HepG2 (cell line): ENCODE measurements around the gene MCAM. TPM values are rescaled to one million over a fixed set of nuclear protein-coding genes. Genes with fewer than 3 reads are reported as not detected.
A peak's percentile ranks its signal among the peaks of the same experiment; 100 is the strongest.

Experiments
- ATAC-seq: fragments of 200-7000 bp; cut with Tn5 transposase; 3 replicates; pipeline ENCODE4 v1.9.1; 2020; ENCODE audit warnings: mild to moderate bottlenecking, moderate library complexity
- BruUV-seq: library from RNA; stranded (reverse); fragments of 400-500 nt; replicated peaks from 2 replicates; lab custom pipeline; 2021; lab: Mats Ljungman, UMichigan
- CTCF ChIA-PET: fragments of 300-600 bp; formaldehyde crosslinking; extraction: SDS; loops from one replicate; lab custom pipeline; 2021; ENCODE audit warnings: low total read pairs, inconsistent platforms, low intra/inter-chr PET ratio; lab: Yijun Ruan, JAX
- POLR2A ChIA-PET: fragments of 350-600 bp; sonication (Branson Sonifier 250); formaldehyde crosslinking; loops from one replicate; lab custom pipeline; 2020; ENCODE audit warnings: antibody characterized with exemption, inconsistent platforms; lab: Yijun Ruan, JAX
- DNase-seq: peaks from one replicate; pipeline ENCODE4 v3.0.0-alpha.2; 2015; ENCODE audit warnings: low spot score
- FAIRE-seq: peaks from 3 replicates; lab custom pipeline; 2011; peaks lifted over from hg19 to GRCh38; lab: Jason Lieb, UNC
- H2AFZ ChIP-seq: one replicate; pipeline ENCODE4 v1.6.1; 2011; ENCODE audit warnings: low read length, inconsistent platforms
- H3K27ac ChIP-seq: fragments of 300-600 bp; 3 replicates; pipeline ENCODE4 v1.8.0; 2011; ENCODE audit warnings: mixed run types, mild to moderate bottlenecking, mixed read lengths, low read length, inconsistent platforms; ENCODE audit not compliant: insufficient read depth; ENCODE audit errors: extremely low read length
- H3K27me3 ChIP-seq, 2 experiments: fragments of 200-600 bp in 1 of 2; 2 replicates in 1 of 2; 3 replicates in 1 of 2; pipeline versions ENCODE4 v1.6.0 to v1.8.0; 2011; ENCODE audit warnings: low read length in 2 of 2, mild to moderate bottlenecking in 2 of 2, moderate library complexity in 2 of 2, inconsistent platforms in 1 of 2; ENCODE audit not compliant: insufficient read depth in 2 of 2, control insufficient read depth in 1 of 2
- H3K36me3 ChIP-seq, 2 experiments: fragments of 200-600 bp in 1 of 2; replicated peaks in 1 of 2; 2 replicates in 1 of 2; 3 replicates in 1 of 2; pipeline versions ENCODE4 v1.5.1 to v1.8.0; 2011; ENCODE audit warnings: low read length in 2 of 2, inconsistent platforms in 1 of 2; ENCODE audit not compliant: insufficient read depth in 2 of 2, control insufficient read depth in 1 of 2
- H3K4me1 ChIP-seq: 2 replicates; pipeline ENCODE4 v1.5.1; 2012; ENCODE audit warnings: low read length, inconsistent platforms; ENCODE audit not compliant: insufficient read depth
- H3K4me2 ChIP-seq: 2 replicates; pipeline ENCODE4 v1.6.0; 2011; ENCODE audit warnings: low read depth, low read length, inconsistent platforms
- H3K4me3 ChIP-seq, 3 experiments: fragments of 200-600 bp in 1 of 3; sonication (generic), shearing (Covaris generic) in 1 of 3; replicated peaks in 1 of 3; 2 replicates each; pipeline ENCODE4 v1.5.1; 2011 to 2016; ENCODE audit warnings: low read length in 3 of 3, inconsistent platforms in 2 of 3, low read depth in 2 of 3, mild to moderate bottlenecking in 2 of 3, control low read depth in 1 of 3, mixed read lengths in 1 of 3; ENCODE audit not compliant: insufficient read depth in 1 of 3
- H3K79me2 ChIP-seq: one replicate; pipeline ENCODE4 v1.6.1; 2011; ENCODE audit warnings: low read length, inconsistent platforms; ENCODE audit not compliant: insufficient read depth
- H3K9ac ChIP-seq: 2 replicates; pipeline ENCODE4 v1.6.0; 2011; ENCODE audit warnings: mild to moderate bottlenecking, low read depth, low read length, inconsistent platforms; ENCODE audit not compliant: insufficient read depth
- H3K9me3 ChIP-seq: 2 replicates; pipeline ENCODE4 v1.5.1; 2012; ENCODE audit warnings: mild to moderate bottlenecking, low read length
- H4K20me1 ChIP-seq: 2 replicates; pipeline ENCODE4 v1.6.0; 2011; ENCODE audit warnings: inconsistent platforms, mild to moderate bottlenecking, low read length, moderate library complexity; ENCODE audit not compliant: insufficient read depth
- HNRNPL ChIP-seq: fragments of 200-400 bp; formaldehyde crosslinking; IDR thresholded peaks from 2 replicates; pipeline ENCODE4 v1.6.1; 2017; ENCODE audit warnings: mild to moderate bottlenecking, low read depth, low read length
- XRCC5 ChIP-seq: fragments of 200-400 bp; formaldehyde crosslinking; optimal IDR thresholded peaks from 2 replicates; pipeline ENCODE3; 2017; ENCODE audit warnings: mild to moderate bottlenecking, low read length
- ZBTB3 ChIP-seq: sonication (generic); formaldehyde crosslinking; IDR thresholded peaks from 2 replicates; pipeline ENCODE4 v1.4.0; 2020; ENCODE audit warnings: low read depth, mild to moderate bottlenecking, moderate library complexity, missing genetic modification reagents, borderline replicate concordance
- ZNF572 ChIP-seq: sonication (generic); formaldehyde crosslinking; IDR thresholded peaks from 2 replicates; pipeline ENCODE4 v1.5.1; 2020; ENCODE audit warnings: mild to moderate bottlenecking, missing genetic modification reagents
- WGBS: methylation state at CpG from one replicate; pipeline ENCODE4 v1.1.6; 2017; ENCODE audit warnings: low lambda C conversion rate; 5-methylcytosine and 5-hydroxymethylcytosine counted together
- in situ Hi-C: cut with HindIII; loops from 2 replicates; pipeline ENCODE4 v1.10.0; 2017; ENCODE audit warnings: low pct_unique_long_range_greater_than_20kb; ENCODE audit not compliant: extremely low pct_ligation_motif_present
- intact Hi-C: fragments of 100-400 bp; cut with micrococcal nuclease; formaldehyde crosslinking; loops from one replicate; pipeline ENCODE4 v1.10.0; 2022; ENCODE audit not compliant: unreplicated experiment
- polyA plus RNA-seq, 8 experiments: library from polyadenylated mRNA; depleted of rRNA in 3 of 8; stranded (reverse) in 7 of 8; unstranded in 1 of 8; fragments of >200 nt; fragmentation: Illumina TruSeq in 4 of 8; extraction: Trizol in 4 of 8; gene quantifications; 2 replicates each; pipeline versions ENCODE4 v1.2.1 to v1.2.3, GENCODE V29; 2011 to 2016; ENCODE audit warnings: low read depth in 4 of 8, missing spikeins in 1 of 8, mixed read lengths in 1 of 8; ENCODE audit not compliant: insufficient read depth in 1 of 8
- total RNA-seq, 5 experiments: library from RNA; depleted of rRNA; stranded (reverse); fragments of >200 nt; fragmentation: Illumina TruSeq; extraction: Trizol; gene quantifications; 2 replicates each; pipeline ENCODE4 v1.2.3, GENCODE V29; 2016; ENCODE audit warnings: low read depth in 1 of 5
- TF ChIP-seq, protein P1 (sequence below): sonication (generic); formaldehyde crosslinking; conservative IDR thresholded peaks from 2 replicates; pipeline ENCODE4 v1.5.0; 2020; ENCODE audit warnings: missing genetic modification reagents

Gene MCAM
- total and polyA plus RNA-seq, 2 of the 13 experiments (the other 11 are each of a cell fraction or from before 2014, with no cell fraction given): 12.1 to 15.2 TPM

- in situ Hi-C loops: no loop called here
- peaks cover 32% of the 10 kb centered on the region for H3K4me1 ChIP-seq
- no peaks in the 10 kb centered on the region for H3K79me2 ChIP-seq
- H3K27ac ChIP-seq: no peak overlapping the region
- H3K27me3 ChIP-seq: peaks cover 2 to 56% of the 10 kb centered on the region in 2 experiments; a peak in 4 of 5 replicates
- WGBS: 83% methylated on average over 3 of the region's 14 CpGs
- TF ChIP-seq ZBTB3 (CRISPR knock-in tag) (no peak), XRCC5 (no peak), HNRNPL (0 out of 2 replicates have a peak, but pooled peaks have one; percentile 22)
- no peak overlapping the region for H3K4me2 ChIP-seq
- H3K4me3 ChIP-seq: no peak overlapping the region
- BruUV-seq: no TSS peak
- no peaks in the 10 kb centered on the region for H3K36me3 ChIP-seq
- no peak overlapping the region for H3K9ac ChIP-seq
- no peaks in the 10 kb centered on the region for H3K9me3 ChIP-seq
- FAIRE-seq (no peak), DNase-seq (no peak), ATAC-seq (no peak)
- no peak overlapping the region for H2AFZ ChIP-seq
- ChIA-PET POLR2A (interaction anchor here (1.1 kb wide), 1 partner anchor 32 kb away, joined by 3 read pairs; no protein-coding TSS in a partner anchor), CTCF (no interaction called here)
- intact Hi-C loops: no loop called here
- no peaks in the 10 kb centered on the region for H4K20me1 ChIP-seq
Measured at GRCh38 chr11:119344291-119345010, 27.5 kb upstream of the MCAM start.

GRCh38 chr11:119343726-119344125 is 26.8 kb upstream of the MCAM start:
- CTCF ChIA-PET: no interaction called here
- Histone ChIP-seq H3K9me3 (no peaks in the 10 kb centered on the region), H3K4me2 (no peak overlapping the region), H3K79me2 (no peaks in the 10 kb centered on the region), H4K20me1 (no peaks in the 10 kb centered on the region), H2AFZ (no peak overlapping the region), H3K36me3 (no peaks in the 10 kb centered on the region), H3K4me3 (no peak overlapping the region), H3K27ac (no peak overlapping the region), H3K9ac (no peak overlapping the region), H3K27me3 (peaks cover 2 to 56% of the 10 kb centered on the region in 2 experiments; a peak in 4 of 5 replicates), H3K4me1 (peaks cover 33% of the 10 kb centered on the region)
- in situ Hi-C loops: no loop called here
- TF ChIP-seq, protein P1, sequence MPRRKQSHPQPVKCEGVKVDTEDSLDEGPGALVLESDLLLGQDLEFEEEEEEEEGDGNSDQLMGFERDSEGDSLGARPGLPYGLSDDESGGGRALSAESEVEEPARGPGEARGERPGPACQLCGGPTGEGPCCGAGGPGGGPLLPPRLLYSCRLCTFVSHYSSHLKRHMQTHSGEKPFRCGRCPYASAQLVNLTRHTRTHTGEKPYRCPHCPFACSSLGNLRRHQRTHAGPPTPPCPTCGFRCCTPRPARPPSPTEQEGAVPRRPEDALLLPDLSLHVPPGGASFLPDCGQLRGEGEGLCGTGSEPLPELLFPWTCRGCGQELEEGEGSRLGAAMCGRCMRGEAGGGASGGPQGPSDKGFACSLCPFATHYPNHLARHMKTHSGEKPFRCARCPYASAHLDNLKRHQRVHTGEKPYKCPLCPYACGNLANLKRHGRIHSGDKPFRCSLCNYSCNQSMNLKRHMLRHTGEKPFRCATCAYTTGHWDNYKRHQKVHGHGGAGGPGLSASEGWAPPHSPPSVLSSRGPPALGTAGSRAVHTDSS (CRISPR knock-in tag): no peak
- TF ChIP-seq ZNF572 (CRISPR knock-in tag): no peak
- BruUV-seq: no TSS peak
- DNase-seq (no peak), FAIRE-seq (no peak), ATAC-seq (no peak)
- POLR2A ChIA-PET: interaction anchor here (1.8 kb wide), 1 partner anchor 25 kb away, joined by 4 read pairs; no protein-coding TSS in a partner anchor
- intact Hi-C loops: no loop called here
- WGBS: 50% methylated on average over 7 of the region's 7 CpGs
